HL-60 (cell line): ENCODE measurements around the gene MACROD2.

ENCODE experiments used
- DNase-seq, 2 experiments: peaks; one replicate each; pipeline ENCODE4 v3.0.0-alpha.2; 2010 to 2020; ENCODE audit warnings: low read depth in 1 of 2, low spot score in 1 of 2
- H3K27ac ChIP-seq: fragments of 250-450 bp; sonication (Bioruptor Pico); replicated peaks from 2 replicates; pipeline ENCODE4 v1.5.1; 2020; ENCODE audit warnings: mild to moderate bottlenecking, moderate library complexity
- H3K27me3 ChIP-seq: fragments of 250-450 bp; sonication (Bioruptor Pico); 2 replicates; pipeline ENCODE4 v1.5.1; 2021; ENCODE audit warnings: mild to moderate bottlenecking, moderate library complexity; ENCODE audit not compliant: insufficient read depth, poor library complexity, severe bottlenecking
- H3K4me3 ChIP-seq: replicated peaks from 2 replicates; pipeline ENCODE4 v1.5.1; 2011; ENCODE audit warnings: mild to moderate bottlenecking, control low read depth, low read length; ENCODE audit not compliant: insufficient read depth
- GABPA ChIP-seq: IDR thresholded peaks from 2 replicates; pipeline ENCODE4 v1.6.1; 2012; ENCODE audit warnings: low read depth
- POLR2AphosphoS5 ChIP-seq: IDR thresholded peaks from 2 replicates; pipeline ENCODE4 v1.6.1; 2012; ENCODE audit warnings: low read depth
- SPI1 ChIP-seq: IDR thresholded peaks from 2 replicates; pipeline ENCODE4 v1.6.1; 2012; ENCODE audit warnings: low read depth, mild to moderate bottlenecking, borderline replicate concordance
- TF ChIP-seq, protein P1 (sequence below): IDR thresholded peaks from one replicate; pipeline ENCODE4 v1.5.1; 2011; ENCODE audit warnings: low read length, control low read depth, inconsistent platforms; ENCODE audit not compliant: insufficient read depth
- TF ChIP-seq, protein P2 (sequence below): IDR thresholded peaks from 2 replicates; pipeline ENCODE4 v1.6.1; 2012; ENCODE audit warnings: low read depth; ENCODE audit not compliant: insufficient replicate concordance

The MACROD2 gene

DNA sequence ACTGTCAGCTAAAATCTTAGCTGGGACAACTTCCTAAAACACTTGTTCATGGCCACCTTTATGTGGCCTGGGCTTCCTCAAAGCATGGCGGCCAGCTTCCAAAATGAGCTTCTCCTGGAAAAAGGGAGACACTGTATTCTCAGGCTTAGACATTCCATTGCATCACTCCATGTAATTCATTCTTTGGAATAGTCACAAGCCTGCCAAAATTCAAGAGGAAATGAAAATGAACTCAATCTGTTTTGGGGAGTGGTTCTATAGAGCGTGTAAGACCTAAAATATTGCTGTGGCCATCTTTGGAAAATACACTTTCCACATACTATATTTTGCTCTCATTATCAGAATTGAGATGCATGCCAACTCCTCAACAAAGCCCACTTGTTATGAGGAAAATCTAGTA, 1890.9 kb downstream of the MACROD2 start:
- no peak for DNase-seq
- Histone ChIP-seq H3K4me3 (no peak overlapping the region), H3K27me3 (no peaks in the 10 kb centered on the region), H3K27ac (no peak overlapping the region)
- TF ChIP-seq, protein P1, sequence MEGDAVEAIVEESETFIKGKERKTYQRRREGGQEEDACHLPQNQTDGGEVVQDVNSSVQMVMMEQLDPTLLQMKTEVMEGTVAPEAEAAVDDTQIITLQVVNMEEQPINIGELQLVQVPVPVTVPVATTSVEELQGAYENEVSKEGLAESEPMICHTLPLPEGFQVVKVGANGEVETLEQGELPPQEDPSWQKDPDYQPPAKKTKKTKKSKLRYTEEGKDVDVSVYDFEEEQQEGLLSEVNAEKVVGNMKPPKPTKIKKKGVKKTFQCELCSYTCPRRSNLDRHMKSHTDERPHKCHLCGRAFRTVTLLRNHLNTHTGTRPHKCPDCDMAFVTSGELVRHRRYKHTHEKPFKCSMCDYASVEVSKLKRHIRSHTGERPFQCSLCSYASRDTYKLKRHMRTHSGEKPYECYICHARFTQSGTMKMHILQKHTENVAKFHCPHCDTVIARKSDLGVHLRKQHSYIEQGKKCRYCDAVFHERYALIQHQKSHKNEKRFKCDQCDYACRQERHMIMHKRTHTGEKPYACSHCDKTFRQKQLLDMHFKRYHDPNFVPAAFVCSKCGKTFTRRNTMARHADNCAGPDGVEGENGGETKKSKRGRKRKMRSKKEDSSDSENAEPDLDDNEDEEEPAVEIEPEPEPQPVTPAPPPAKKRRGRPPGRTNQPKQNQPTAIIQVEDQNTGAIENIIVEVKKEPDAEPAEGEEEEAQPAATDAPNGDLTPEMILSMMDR: no peak
- TF ChIP-seq GABPA (no peak), SPI1 (no peak), POLR2AphosphoS5 (no peak)
- TF ChIP-seq, protein P2, sequence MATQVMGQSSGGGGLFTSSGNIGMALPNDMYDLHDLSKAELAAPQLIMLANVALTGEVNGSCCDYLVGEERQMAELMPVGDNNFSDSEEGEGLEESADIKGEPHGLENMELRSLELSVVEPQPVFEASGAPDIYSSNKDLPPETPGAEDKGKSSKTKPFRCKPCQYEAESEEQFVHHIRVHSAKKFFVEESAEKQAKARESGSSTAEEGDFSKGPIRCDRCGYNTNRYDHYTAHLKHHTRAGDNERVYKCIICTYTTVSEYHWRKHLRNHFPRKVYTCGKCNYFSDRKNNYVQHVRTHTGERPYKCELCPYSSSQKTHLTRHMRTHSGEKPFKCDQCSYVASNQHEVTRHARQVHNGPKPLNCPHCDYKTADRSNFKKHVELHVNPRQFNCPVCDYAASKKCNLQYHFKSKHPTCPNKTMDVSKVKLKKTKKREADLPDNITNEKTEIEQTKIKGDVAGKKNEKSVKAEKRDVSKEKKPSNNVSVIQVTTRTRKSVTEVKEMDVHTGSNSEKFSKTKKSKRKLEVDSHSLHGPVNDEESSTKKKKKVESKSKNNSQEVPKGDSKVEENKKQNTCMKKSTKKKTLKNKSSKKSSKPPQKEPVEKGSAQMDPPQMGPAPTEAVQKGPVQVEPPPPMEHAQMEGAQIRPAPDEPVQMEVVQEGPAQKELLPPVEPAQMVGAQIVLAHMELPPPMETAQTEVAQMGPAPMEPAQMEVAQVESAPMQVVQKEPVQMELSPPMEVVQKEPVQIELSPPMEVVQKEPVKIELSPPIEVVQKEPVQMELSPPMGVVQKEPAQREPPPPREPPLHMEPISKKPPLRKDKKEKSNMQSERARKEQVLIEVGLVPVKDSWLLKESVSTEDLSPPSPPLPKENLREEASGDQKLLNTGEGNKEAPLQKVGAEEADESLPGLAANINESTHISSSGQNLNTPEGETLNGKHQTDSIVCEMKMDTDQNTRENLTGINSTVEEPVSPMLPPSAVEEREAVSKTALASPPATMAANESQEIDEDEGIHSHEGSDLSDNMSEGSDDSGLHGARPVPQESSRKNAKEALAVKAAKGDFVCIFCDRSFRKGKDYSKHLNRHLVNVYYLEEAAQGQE: no peak

DNA sequence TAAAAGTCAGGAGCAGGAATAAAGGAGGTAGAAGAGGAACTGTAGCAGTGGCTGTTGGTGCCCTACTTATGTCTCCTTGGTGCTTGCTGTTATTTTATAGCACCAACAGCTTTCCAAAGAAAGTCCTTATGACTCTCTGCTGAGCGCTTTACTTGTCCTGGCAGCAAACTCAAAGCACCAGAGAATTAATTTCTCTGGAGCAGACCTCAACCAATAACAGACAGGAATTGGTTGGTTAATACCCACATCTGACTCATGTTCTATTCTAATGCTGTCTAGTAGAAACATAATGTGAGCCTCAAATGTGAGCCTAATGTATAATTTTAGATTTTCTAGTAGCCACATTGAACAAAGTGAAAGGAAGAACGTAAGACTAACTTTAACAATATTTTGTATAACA, 1892.1 kb downstream of the MACROD2 start:
- Histone ChIP-seq H3K27ac (no peak overlapping the region), H3K4me3 (no peak overlapping the region), H3K27me3 (no peaks in the 10 kb centered on the region)
- DNase-seq: no peak
- no peak for TF ChIP-seq SPI1
- no peak for TF ChIP-seq GABPA
- TF ChIP-seq POLR2AphosphoS5: no peak
- TF ChIP-seq, protein P1: no peak
- TF ChIP-seq, protein P2: no peak

DNA sequence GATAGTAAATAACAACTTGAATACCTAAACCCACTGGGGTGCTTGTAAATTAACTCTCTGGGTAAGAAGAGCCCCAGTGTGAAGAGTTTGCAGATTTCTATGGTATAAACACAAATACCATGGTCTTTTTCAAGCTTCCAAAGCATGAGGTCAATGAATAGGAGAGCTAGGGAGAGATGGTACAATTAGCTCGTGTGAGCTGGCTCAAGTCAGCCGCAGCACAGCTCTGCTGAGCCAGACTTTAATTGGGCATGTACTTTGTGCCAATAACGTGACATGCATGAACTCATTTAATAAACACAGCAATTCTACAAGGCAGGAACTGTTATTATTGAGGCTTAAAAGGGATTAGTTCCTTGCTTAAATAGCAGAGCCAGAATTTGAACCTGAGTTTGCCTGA, 1893.7 kb downstream of the MACROD2 start:
- TF ChIP-seq POLR2AphosphoS5: no peak
- TF ChIP-seq, protein P1: no peak
- no peak for TF ChIP-seq GABPA
- TF ChIP-seq, protein P2: no peak
- no peak for TF ChIP-seq SPI1
- no peak overlapping the region for H3K4me3 ChIP-seq
- H3K27me3 ChIP-seq: no peaks in the 10 kb centered on the region
- DNase-seq: no peak
- H3K27ac ChIP-seq: no peak overlapping the region
